HCT116 (cell line): ENCODE results near the gene KY. TPM values are rescaled to one million over a fixed set of nuclear protein-coding genes. Genes with fewer than 3 reads are reported as not detected.

Source experiments
- ATAC-seq: fragments of 200-7000 bp; cut with Tn5 transposase; 2 replicates; pipeline ENCODE4 v1.9.1; 2020; ENCODE audit warnings: mild to moderate bottlenecking, moderate library complexity
- BruUV-seq: library from RNA; stranded (reverse); fragments of 400-500 nt; replicated peaks from 2 replicates; lab custom pipeline; 2021; lab: Mats Ljungman, UMichigan
- CTCF ChIA-PET: fragments of 300-600 bp; sonication (Branson Sonifier 250); formaldehyde crosslinking; loops from one replicate; lab custom pipeline; 2021; ENCODE audit warnings: antibody characterized with exemption; lab: Charles Lee
- POLR2A ChIA-PET: fragments of 300-600, 350-600 bp; sonication (Branson Sonifier 250); formaldehyde crosslinking; loops from one replicate; lab custom pipeline; 2021; ENCODE audit warnings: antibody characterized with exemption; lab: Charles Lee
- RAD21 ChIA-PET, 2 experiments: fragments of 300-600 bp; sonication (Branson Sonifier 250); formaldehyde crosslinking; loops; one replicate each; lab custom pipeline; 2023; ENCODE audit warnings: low total read pairs in 2 of 2; ENCODE audit not compliant: uncharacterized antibody in 2 of 2, unreplicated experiment in 2 of 2, low non-redundant PET in 1 of 2; lab: Charles Lee
- DNase-seq: peaks from one replicate; pipeline ENCODE4 v3.0.0-alpha.2; 2010; ENCODE audit warnings: low read depth, low spot score
- H2AFZ ChIP-seq: fragments of 200-600 bp; shearing (Covaris generic), sonication (generic); 2 replicates; pipeline ENCODE4 v1.6.1; 2017; ENCODE audit warnings: low read depth, mixed run types, mixed read lengths, antibody characterized with exemption, low read length; ENCODE audit not compliant: poor library complexity, severe bottlenecking
- H3K27ac ChIP-seq: 2 replicates; pipeline ENCODE4 v1.5.1; 2012; ENCODE audit warnings: low read depth, low read length
- H3K27me3 ChIP-seq: fragments of 200-600 bp; sonication (generic); 2 replicates; pipeline ENCODE4 v1.6.1; 2016; ENCODE audit warnings: mixed run types, low read length, mixed read lengths; ENCODE audit not compliant: insufficient read depth
- H3K36me3 ChIP-seq, 2 experiments: fragments of 200-500 bp in 1 of 2; fragments of 200-600 bp in 1 of 2; sonication (Bioruptor generic) in 1 of 2; sonication (generic) in 1 of 2; 2 replicates each; pipeline versions ENCODE4 v1.5.1 to v1.6.1; 2014 to 2016; ENCODE audit warnings: low read length in 2 of 2, inconsistent platforms in 1 of 2, mixed read lengths in 1 of 2, mixed run types in 1 of 2; ENCODE audit not compliant: insufficient read depth in 2 of 2, control insufficient read depth in 1 of 2
- H3K4me1 ChIP-seq, 2 experiments: fragments of 200-600 bp in 1 of 2; sonication (generic) in 1 of 2; 2 replicates each; pipeline versions ENCODE4 v1.5.1 to v1.6.1; 2012 to 2017; ENCODE audit warnings: low read length in 2 of 2, inconsistent platforms in 1 of 2, mild to moderate bottlenecking in 1 of 2, mixed read lengths in 1 of 2, mixed run types in 1 of 2, moderate library complexity in 1 of 2; ENCODE audit not compliant: insufficient read depth in 2 of 2, control insufficient read depth in 1 of 2
- H3K4me2 ChIP-seq: fragments of 200-600 bp; sonication (generic); 2 replicates; pipeline ENCODE4 v1.6.1; 2017; ENCODE audit warnings: mixed run types, low read length, mixed read lengths
- H3K4me3 ChIP-seq, 2 experiments: fragments of 200-600 bp in 1 of 2; sonication (generic) in 1 of 2; replicated peaks in 1 of 2; 2 replicates each; pipeline ENCODE4 v1.5.1; 2011 to 2016; ENCODE audit warnings: low read length in 2 of 2, control low read depth in 1 of 2, low read depth in 1 of 2, mild to moderate bottlenecking in 1 of 2, mixed read lengths in 1 of 2, mixed run types in 1 of 2
- H3K79me2 ChIP-seq: fragments of 200-600 bp; sonication (generic); 2 replicates; pipeline ENCODE4 v1.6.1; 2017; ENCODE audit warnings: mild to moderate bottlenecking, mixed run types, low read length, moderate library complexity, mixed read lengths; ENCODE audit not compliant: insufficient read depth
- H3K9ac ChIP-seq: fragments of 200-600 bp; sonication (generic); 2 replicates; pipeline ENCODE4 v1.6.1; 2016; ENCODE audit warnings: low read length, mixed read lengths
- H3K9me2 ChIP-seq: fragments of 200-600 bp; sonication (generic), shearing (Covaris generic); 2 replicates; pipeline ENCODE4 v1.6.1; 2017; ENCODE audit warnings: mixed run types, mild to moderate bottlenecking, moderate library complexity; ENCODE audit not compliant: insufficient read depth
- H3K9me3 ChIP-seq, 2 experiments: fragments of 200-500 bp in 1 of 2; fragments of 200-600 bp in 1 of 2; sonication (Bioruptor generic) in 1 of 2; sonication (generic) in 1 of 2; 2 replicates each; pipeline ENCODE4 v1.6.1; 2014 to 2017; ENCODE audit warnings: low read length in 2 of 2, mixed read lengths in 2 of 2, inconsistent platforms in 1 of 2, low read depth in 1 of 2, mild to moderate bottlenecking in 1 of 2, mixed run types in 1 of 2, moderate library complexity in 1 of 2; ENCODE audit not compliant: control insufficient read depth in 1 of 2, insufficient read depth in 1 of 2
- H4K20me1 ChIP-seq: fragments of 200-600 bp; sonication (generic), shearing (Covaris generic); 2 replicates; pipeline ENCODE4 v1.6.1; 2017; ENCODE audit warnings: mixed run types, mild to moderate bottlenecking, moderate library complexity; ENCODE audit not compliant: insufficient read depth
- CEBPB ChIP-seq: IDR thresholded peaks from 2 replicates; pipeline ENCODE4 v1.6.1; 2012; ENCODE audit warnings: low read depth
- EZH2 ChIP-seq: fragments of 200-600 bp; sonication (generic); IDR thresholded peaks from 2 replicates; pipeline ENCODE4 v1.6.1; 2017; ENCODE audit warnings: antibody characterized with exemption, mixed run types
- EZH2phosphoT487 ChIP-seq: fragments of 200-600 bp; IDR thresholded peaks from 2 replicates; pipeline ENCODE4 v1.6.1; 2018; ENCODE audit warnings: antibody characterized with exemption, borderline replicate concordance
- POLR2AphosphoS5 ChIP-seq: IDR thresholded peaks from 2 replicates; pipeline ENCODE4 v1.6.1; 2011; ENCODE audit warnings: mild to moderate bottlenecking, low read depth, low read length, moderate library complexity
- REST ChIP-seq: IDR thresholded peaks from 2 replicates; pipeline ENCODE4 v1.6.1; 2012; ENCODE audit warnings: low read depth
- SIN3A ChIP-seq: IDR thresholded peaks from 2 replicates; pipeline ENCODE4 v1.6.1; 2012; ENCODE audit warnings: low read depth
- SRF ChIP-seq: IDR thresholded peaks from 2 replicates; pipeline ENCODE4 v1.6.1; 2012; ENCODE audit warnings: low read depth
- TCF7L2 ChIP-seq: IDR thresholded peaks from 2 replicates; pipeline ENCODE4 v1.7.0; 2011; ENCODE audit warnings: borderline replicate concordance, inconsistent platforms; ENCODE audit not compliant: insufficient read depth, insufficient read length; ENCODE audit errors: extremely low read depth
- ZFX ChIP-seq: fragments of 450-650 bp; IDR thresholded peaks from 2 replicates; pipeline ENCODE4 v1.6.1; 2017
- ZNF274 ChIP-seq: fragments of 200-500 bp; sonication (Bioruptor generic); IDR thresholded peaks from 2 replicates; pipeline ENCODE4 v1.6.1; 2014; ENCODE audit warnings: mild to moderate bottlenecking, low read depth, low read length, inconsistent platforms
- intact Hi-C: fragments of 100-400 bp; cut with micrococcal nuclease; formaldehyde crosslinking; loops from 2 replicates; pipeline ENCODE4 v1.10.0; 2022
- total RNA-seq: library from RNA; stranded (reverse); gene quantifications from one replicate; pipeline ENCODE4 v1.2.1, GENCODE V29; 2021; ENCODE audit not compliant: unreplicated experiment
- TF ChIP-seq, protein P1 (sequence below): IDR thresholded peaks from 2 replicates; pipeline ENCODE4 v1.6.1; 2012
- TF ChIP-seq, protein P2 (sequence below): IDR thresholded peaks from 2 replicates; pipeline ENCODE4 v1.6.1; 2011; ENCODE audit warnings: mild to moderate bottlenecking, low read length, moderate library complexity; ENCODE audit not compliant: insufficient replicate concordance; ENCODE audit errors: extremely low read depth

KY gene
- total RNA-seq, 1 experiment from 2014 or later: not detected

DNA sequence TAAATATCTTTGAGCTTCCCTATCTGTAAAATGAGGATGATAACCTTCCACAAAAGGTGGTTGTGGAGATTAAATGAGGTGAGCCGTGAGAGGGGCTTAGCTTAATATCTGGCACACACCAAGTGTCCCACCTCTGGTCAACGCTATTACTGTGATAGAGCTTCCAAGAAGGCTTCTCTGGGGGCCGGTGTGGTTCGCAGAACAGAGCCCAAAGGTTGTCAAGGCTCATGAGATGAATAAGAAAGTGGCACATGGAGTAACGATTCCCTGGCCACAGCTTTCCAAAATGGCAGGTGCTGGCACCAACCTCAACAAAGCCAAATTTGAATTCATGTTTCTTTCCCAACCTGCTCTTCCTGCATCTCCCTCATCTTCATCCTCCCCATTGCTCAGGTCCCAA lies 10.4 kb downstream of the KY start:
- H3K36me3 ChIP-seq: no peaks in the 10 kb centered on the region
- H4K20me1 ChIP-seq: no peaks in the 10 kb centered on the region
- ChIA-PET CTCF (no interaction called here), POLR2A (no interaction called here), RAD21 (no interaction called here)
- no peaks in the 10 kb centered on the region for H3K9me3 ChIP-seq
- H3K79me2 ChIP-seq: no peaks in the 10 kb centered on the region
- no peaks in the 10 kb centered on the region for H3K4me1 ChIP-seq
- H3K9ac ChIP-seq: no peak overlapping the region
- no peaks in the 10 kb centered on the region for H3K9me2 ChIP-seq
- intact Hi-C loops: no loop called here
- H2AFZ ChIP-seq: no peak overlapping the region
- TF ChIP-seq POLR2AphosphoS5: no peak
- no peak overlapping the region for H3K27ac ChIP-seq
- H3K4me3 ChIP-seq: no peak overlapping the region
- no TSS peak for BruUV-seq
- H3K27me3 ChIP-seq: no peaks in the 10 kb centered on the region; the same call in 1 of the 2 replicates
- no peak overlapping the region for H3K4me2 ChIP-seq
- DNase-seq (no peak), ATAC-seq (no peak)

- H3K9me3 ChIP-seq: no peaks in the 10 kb centered on the region
- no peaks in the 10 kb centered on the region for H3K79me2 ChIP-seq
- TF ChIP-seq TCF7L2: no peak
- no peak for TF ChIP-seq EZH2phosphoT487
- no peak for TF ChIP-seq ZNF274
- no peak for TF ChIP-seq REST
- TF ChIP-seq, protein P1, sequence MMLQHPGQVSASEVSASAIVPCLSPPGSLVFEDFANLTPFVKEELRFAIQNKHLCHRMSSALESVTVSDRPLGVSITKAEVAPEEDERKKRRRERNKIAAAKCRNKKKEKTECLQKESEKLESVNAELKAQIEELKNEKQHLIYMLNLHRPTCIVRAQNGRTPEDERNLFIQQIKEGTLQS: no peak
- no peak for TF ChIP-seq POLR2AphosphoS5
- TF ChIP-seq CEBPB: no peak
- no peak for TF ChIP-seq EZH2
- TF ChIP-seq SRF: no peak
- TF ChIP-seq ZFX: no peak
- TF ChIP-seq SIN3A: no peak
- TF ChIP-seq, protein P2, sequence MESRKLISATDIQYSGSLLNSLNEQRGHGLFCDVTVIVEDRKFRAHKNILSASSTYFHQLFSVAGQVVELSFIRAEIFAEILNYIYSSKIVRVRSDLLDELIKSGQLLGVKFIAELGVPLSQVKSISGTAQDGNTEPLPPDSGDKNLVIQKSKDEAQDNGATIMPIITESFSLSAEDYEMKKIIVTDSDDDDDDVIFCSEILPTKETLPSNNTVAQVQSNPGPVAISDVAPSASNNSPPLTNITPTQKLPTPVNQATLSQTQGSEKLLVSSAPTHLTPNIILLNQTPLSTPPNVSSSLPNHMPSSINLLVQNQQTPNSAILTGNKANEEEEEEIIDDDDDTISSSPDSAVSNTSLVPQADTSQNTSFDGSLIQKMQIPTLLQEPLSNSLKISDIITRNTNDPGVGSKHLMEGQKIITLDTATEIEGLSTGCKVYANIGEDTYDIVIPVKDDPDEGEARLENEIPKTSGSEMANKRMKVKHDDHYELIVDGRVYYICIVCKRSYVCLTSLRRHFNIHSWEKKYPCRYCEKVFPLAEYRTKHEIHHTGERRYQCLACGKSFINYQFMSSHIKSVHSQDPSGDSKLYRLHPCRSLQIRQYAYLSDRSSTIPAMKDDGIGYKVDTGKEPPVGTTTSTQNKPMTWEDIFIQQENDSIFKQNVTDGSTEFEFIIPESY: no peak
- no peak overlapping the region for H3K9ac ChIP-seq
- ChIA-PET RAD21 (no interaction called here), POLR2A (no interaction called here), CTCF (interaction anchor here (1.2 kb wide), 1 partner anchor 38 kb away, joined by 3 read pairs; no protein-coding TSS in a partner anchor)
- intact Hi-C loops: no loop called here
- no peak for DNase-seq
- no peak overlapping the region for H3K27ac ChIP-seq
- no TSS peak for BruUV-seq
- H3K36me3 ChIP-seq: no peaks in the 10 kb centered on the region
- no peak overlapping the region for H3K4me3 ChIP-seq
- H3K4me1 ChIP-seq: no peaks in the 10 kb centered on the region
- no peak for ATAC-seq
- no peaks in the 10 kb centered on the region for H3K9me2 ChIP-seq
- H3K27me3 ChIP-seq: no peaks in the 10 kb centered on the region; the same call in 1 of the 2 replicates
- H2AFZ ChIP-seq: no peak overlapping the region
- H4K20me1 ChIP-seq: no peaks in the 10 kb centered on the region
- no peak overlapping the region for H3K4me2 ChIP-seq
These were observed 12.3 kb downstream of the KY start for GRCh38 chr3:134638385-134639030.
